Endothelial cell of umbilical vein (primary cell): ENCODE data around the gene AHRR. TPM values are rescaled to one million over a fixed set of nuclear protein-coding genes. Genes with fewer than 3 reads are reported as not detected.

Experiments
- BruUV-seq: library from RNA; stranded (reverse); fragments of 400-500 nt; replicated peaks from 2 replicates; lab custom pipeline; 2021; lab: Mats Ljungman, UMichigan
- CTCF ChIA-PET: fragments of 300-600, 350-600 bp; sonication (Branson Sonifier 250); formaldehyde crosslinking; loops from one replicate; lab custom pipeline; 2021; ENCODE audit warnings: antibody characterized with exemption, inconsistent platforms; lab: Charles Lee
- POLR2A ChIA-PET: fragments of 300-600, 350-600 bp; sonication (Branson Sonifier 250); formaldehyde crosslinking; loops from one replicate; lab custom pipeline; 2021; ENCODE audit warnings: antibody characterized with exemption, inconsistent platforms; lab: Charles Lee
- DNase-seq: peaks from one replicate; pipeline ENCODE4 v3.0.0-alpha.2; 2011; ENCODE audit warnings: low read depth, low spot score
- FAIRE-seq: peaks from 2 replicates; lab custom pipeline; 2011; peaks lifted over from hg19 to GRCh38; lab: Jason Lieb, UNC
- H2AFZ ChIP-seq: 2 replicates; pipeline ENCODE4 v1.6.0; 2012; ENCODE audit warnings: low read depth, low read length, control low read depth, inconsistent platforms
- H3K27ac ChIP-seq: 2 replicates; pipeline ENCODE4 v1.5.1; 2011; ENCODE audit warnings: low read depth, mild to moderate bottlenecking, control low read depth, low read length, moderate library complexity; ENCODE audit not compliant: insufficient read depth
- H3K27me3 ChIP-seq, 2 experiments: 2 replicates each; pipeline versions ENCODE4 v1.6.0 to v1.6.1; 2011; ENCODE audit warnings: low read length in 2 of 2, mixed read lengths in 1 of 2; ENCODE audit not compliant: control insufficient read depth in 2 of 2, insufficient read depth in 2 of 2
- H3K36me3 ChIP-seq, 2 experiments: 2 replicates in 1 of 2; 3 replicates in 1 of 2; pipeline ENCODE4 v1.5.1; 2011; ENCODE audit warnings: low read length in 2 of 2, mild to moderate bottlenecking in 1 of 2, moderate library complexity in 1 of 2; ENCODE audit not compliant: control insufficient read depth in 2 of 2, insufficient read depth in 2 of 2; ENCODE audit errors: extremely low read depth in 1 of 2
- H3K4me1 ChIP-seq: 3 replicates; pipeline ENCODE4 v1.5.1; 2011; ENCODE audit warnings: mild to moderate bottlenecking, low read length; ENCODE audit not compliant: control insufficient read depth, insufficient read depth; ENCODE audit errors: extremely low read depth
- H3K4me2 ChIP-seq: 2 replicates; pipeline ENCODE4 v1.6.1; 2011; ENCODE audit warnings: low read length, control low read depth, mixed read lengths; ENCODE audit not compliant: insufficient read depth
- H3K4me3 ChIP-seq, 3 experiments: fragments of 200-600 bp in 1 of 3; sonication (generic), shearing (Covaris generic) in 1 of 3; replicated peaks in 1 of 3; 2 replicates each; pipeline ENCODE4 v1.5.1; 2011 to 2016; ENCODE audit warnings: control low read depth in 3 of 3, low read length in 3 of 3, mild to moderate bottlenecking in 2 of 3, inconsistent platforms in 1 of 3, low read depth in 1 of 3, moderate library complexity in 1 of 3; ENCODE audit not compliant: insufficient read depth in 1 of 3
- H3K79me2 ChIP-seq: 2 replicates; pipeline ENCODE4 v1.6.0; 2012; ENCODE audit warnings: low read length, inconsistent platforms; ENCODE audit not compliant: control insufficient read depth, insufficient read depth
- H3K9ac ChIP-seq: replicated peaks from 2 replicates; pipeline ENCODE3; 2011; ENCODE audit warnings: low read length, control low read depth; ENCODE audit not compliant: insufficient read depth; ENCODE audit errors: extremely low read depth
- H3K9me1 ChIP-seq: replicated peaks from 3 replicates; pipeline ENCODE4 v1.6.0; 2011; ENCODE audit warnings: mild to moderate bottlenecking, low read length; ENCODE audit not compliant: control insufficient read depth, insufficient read depth; ENCODE audit errors: extremely low read depth
- H3K9me3 ChIP-seq: replicated peaks from 2 replicates; pipeline ENCODE4 v1.5.1; 2012; ENCODE audit warnings: low read length, inconsistent platforms; ENCODE audit not compliant: control insufficient read depth, insufficient read depth
- H4K20me1 ChIP-seq: replicated peaks from 2 replicates; pipeline ENCODE3; 2011; ENCODE audit warnings: mild to moderate bottlenecking, low read length; ENCODE audit not compliant: control insufficient read depth, insufficient read depth; ENCODE audit errors: extremely low read depth
- CTCF ChIP-seq, 2 donors: IDR thresholded peaks; 1 replicate in 1 of 2; 2 replicates in 1 of 2; pipeline ENCODE4 v1.5.1; 2011; ENCODE audit warnings: low read length in 2 of 2, mild to moderate bottlenecking in 2 of 2, moderate library complexity in 2 of 2, control low read depth in 1 of 2, inconsistent platforms in 1 of 2, low read depth in 1 of 2; ENCODE audit not compliant: insufficient read depth in 1 of 2; ENCODE audit errors: extremely low read depth in 1 of 2
- EZH2 ChIP-seq: IDR thresholded peaks from 2 replicates; pipeline ENCODE4 v1.6.1; 2012; ENCODE audit warnings: borderline replicate concordance, low read depth, mild to moderate bottlenecking, moderate library complexity, low read length, inconsistent platforms; ENCODE audit not compliant: severe bottlenecking
- FOS ChIP-seq: IDR thresholded peaks from 2 replicates; pipeline ENCODE4 v1.6.1; 2011; ENCODE audit warnings: mild to moderate bottlenecking, low read length, moderate library complexity, borderline replicate concordance; ENCODE audit not compliant: insufficient read depth
- GATA2 ChIP-seq: IDR thresholded peaks from 2 replicates; pipeline ENCODE4 v1.7.0; 2011; ENCODE audit warnings: low read depth, mild to moderate bottlenecking, moderate library complexity, mixed read lengths, low read length; ENCODE audit not compliant: insufficient read length, insufficient read depth
- JUN ChIP-seq: IDR thresholded peaks from 2 replicates; pipeline ENCODE4 v1.6.1; 2011; ENCODE audit warnings: borderline replicate concordance, low read depth; ENCODE audit not compliant: insufficient read length, insufficient read depth
- MAX ChIP-seq: IDR thresholded peaks from 2 replicates; pipeline ENCODE4 v1.6.1; 2011; ENCODE audit not compliant: insufficient read depth, insufficient read length
- MYC ChIP-seq: IDR thresholded peaks from one replicate; pipeline ENCODE4 v1.6.1; 2011; ENCODE audit warnings: mild to moderate bottlenecking, low read depth, low read length
- POLR2A ChIP-seq: IDR thresholded peaks from 2 replicates; pipeline ENCODE4 v1.6.1; 2012; ENCODE audit warnings: low read depth, mild to moderate bottlenecking, control low read depth, low read length
- POLR2AphosphoS5 ChIP-seq: IDR thresholded peaks from 2 replicates; pipeline ENCODE4 v1.6.1; 2012; ENCODE audit warnings: low read depth, mild to moderate bottlenecking, control low read depth, low read length, moderate library complexity; ENCODE audit not compliant: insufficient read depth
- dilution Hi-C: fragments of 300-500 bp; cut with MboI; formaldehyde crosslinking; loops from one replicate; pipeline ENCODE4 v1.15.0; 2019; ENCODE audit warnings: low sequenced_read_pairs; ENCODE audit not compliant: extremely low pct_ligation_motif_present
- intact Hi-C: fragments of 100-400 bp; cut with micrococcal nuclease; formaldehyde crosslinking; loops from one replicate; pipeline ENCODE4 v1.10.0; 2022
- polyA plus RNA-seq, 4 experiments: library from polyadenylated mRNA; depleted of rRNA in 3 of 4; stranded (reverse) in 3 of 4; unstranded in 1 of 4; fragments of >200 nt; gene quantifications; 2 replicates each; pipeline versions ENCODE4 v1.2.1 to v1.2.3, GENCODE V29; 2011 to 2012; ENCODE audit warnings: missing spikeins in 1 of 4
- total RNA-seq: library from RNA; stranded (reverse); gene quantifications from 2 replicates; pipeline ENCODE4 v1.2.3, GENCODE V29; 2021

Gene AHRR
- total and polyA plus RNA-seq, 2 donors (not counting 3 experiments of a cell fraction or from before 2014, with no cell fraction given): 3.1 to 7.3 TPM

GRCh38 chr5:431711-432050 lies 110.2 kb downstream of the AHRR start:
- no peaks in the 10 kb centered on the region for H3K79me2 ChIP-seq
- intact Hi-C loops: loop anchor here (1.0 to 2.0 kb wide), 2 partner anchors 114 to 243 kb away; no protein-coding TSS in a partner anchor
- H3K4me3 ChIP-seq: no peak overlapping the region
- no peak for DNase-seq
- FAIRE-seq: no peak
- POLR2A ChIA-PET: interaction anchor here (0.7 kb wide), 1 partner anchor 14 kb away, joined by 6 read pairs; no protein-coding TSS in a partner anchor
- no TSS peak for BruUV-seq
- dilution Hi-C loops: no loop called here
- H3K9ac ChIP-seq: no peak overlapping the region
- no peaks in the 10 kb centered on the region for H3K9me1 ChIP-seq
- no peaks in the 10 kb centered on the region for H3K27me3 ChIP-seq
- CTCF ChIA-PET: interaction anchor here (0.6 to 7.1 kb wide), 16 partner anchors 14 to 243 kb away, joined by 3 to 94 read pairs (median 4); partner anchors contain the start of genes AHRR and PDCD6
- H3K4me2 ChIP-seq: no peak overlapping the region
- no peaks in the 10 kb centered on the region for H3K9me3 ChIP-seq
- H4K20me1 ChIP-seq: no peaks in the 10 kb centered on the region
- no peak overlapping the region for H3K27ac ChIP-seq
- no peaks in the 10 kb centered on the region for H3K4me1 ChIP-seq
- H3K36me3 ChIP-seq: no peaks in the 10 kb centered on the region
- TF ChIP-seq JUN: no peak
- no peak overlapping the region for H2AFZ ChIP-seq

- no peaks in the 10 kb centered on the region for H3K9me3 ChIP-seq
- H3K4me2 ChIP-seq: no peak overlapping the region
- no peak overlapping the region for H2AFZ ChIP-seq
- no peaks in the 10 kb centered on the region for H3K79me2 ChIP-seq
- H3K9me1 ChIP-seq: no peaks in the 10 kb centered on the region
- no peaks in the 10 kb centered on the region for H4K20me1 ChIP-seq
- no peak overlapping the region for H3K4me3 ChIP-seq
- no peaks in the 10 kb centered on the region for H3K36me3 ChIP-seq
- no peak overlapping the region for H3K27ac ChIP-seq
- H3K27me3 ChIP-seq: no peaks in the 10 kb centered on the region
- ChIA-PET POLR2A (no interaction called here), CTCF (interaction anchor here (0.6 to 7.1 kb wide), 7 partner anchors 21 to 244 kb away, joined by 3 to 94 read pairs (median 4); partner anchors contain the start of gene AHRR)
- DNase-seq (no peak), FAIRE-seq (no peak)
- intact Hi-C loops: no loop called here
- no TSS peak for BruUV-seq
- dilution Hi-C loops: no loop called here
- no peak overlapping the region for H3K9ac ChIP-seq
- TF ChIP-seq FOS: no peak
- TF ChIP-seq CTCF (IDR thresholded peaks at IDR 0.05; ENCODE audit: extremely low read depth in 1 of 2, insufficient read depth in 1 of 2, low read depth in 1 of 2, low read length in 2 of 2): no peak
- TF ChIP-seq MAX: no peak
- no peak for TF ChIP-seq JUN
- TF ChIP-seq POLR2A: no peak
- TF ChIP-seq POLR2AphosphoS5: no peak
- TF ChIP-seq GATA2: no peak
- no peak for TF ChIP-seq EZH2
- TF ChIP-seq MYC: no peak
- H3K4me1 ChIP-seq: no peaks in the 10 kb centered on the region
Observed at GRCh38 chr5:432201-432927, 110.8 kb downstream of the AHRR start.
